Gastroesophageal sphincter (tissue), 2 donors: Measurements from ENCODE around the gene IRAK1BP1.

ENCODE experiments used
- POLR2A ChIP-seq, 2 donors: fragments of 450-650 bp; IDR thresholded peaks; one replicate each; pipeline ENCODE4 v1.6.1; 2017; ENCODE audit warnings: antibody characterized with exemption in 2 of 2, mild to moderate bottlenecking in 2 of 2, moderate library complexity in 1 of 2
- POLR2AphosphoS5 ChIP-seq: sonication (generic); formaldehyde crosslinking; IDR thresholded peaks from one replicate; pipeline ENCODE4 v1.6.1; 2017; ENCODE audit warnings: antibody characterized with exemption

DNA sequence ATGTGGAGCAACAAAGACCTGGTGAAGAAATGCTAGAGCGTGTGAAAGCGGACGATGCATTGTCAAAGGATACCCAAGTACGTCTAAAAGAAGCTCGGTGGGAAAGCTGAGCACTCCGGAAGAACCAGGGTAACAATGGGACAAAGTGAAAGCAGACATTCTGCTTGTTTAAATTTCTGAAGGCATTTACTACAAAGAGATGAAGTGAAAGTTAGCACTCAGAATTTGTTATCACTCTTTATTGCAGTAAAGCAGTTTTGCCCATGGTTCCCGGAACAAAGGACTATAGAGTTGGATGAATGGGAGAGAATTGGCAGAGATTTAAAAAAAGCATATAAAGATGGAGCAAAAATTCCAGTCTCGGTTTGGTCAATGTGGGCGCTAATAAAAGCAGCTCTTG, 12.8 kb upstream of the IRAK1BP1 start:
- TF ChIP-seq POLR2AphosphoS5 (no peak), POLR2A (IDR thresholded peaks at IDR 0.05) (no peak)
